Measurements from ENCODE around the gene KLHL2. TPM values are rescaled to one million over a fixed set of nuclear protein-coding genes. Genes with fewer than 3 reads are reported as not detected.

Gene KLHL2
- total RNA-seq, 4 donors from 2014 or later, result 12.5 to 16.4 (median 14.1) TPM

- Histone ChIP-seq H3K27ac (no peak overlapping the region), H3K27me3 (no peaks in the 10 kb centered on the region), H3K4me1 (peaks cover 12% of the 10 kb centered on the region), H3K4me3 (no peak overlapping the region), H3K36me3 (no peaks in the 10 kb centered on the region), H3K9me3 (no peaks in the 10 kb centered on the region)
- WGBS, result 76% methylated on average over 2 of the region's 2 CpGs
- no peak for DNase-seq (ENCODE audit: low spot score in 2 of 2)
- TF ChIP-seq, protein P1, sequence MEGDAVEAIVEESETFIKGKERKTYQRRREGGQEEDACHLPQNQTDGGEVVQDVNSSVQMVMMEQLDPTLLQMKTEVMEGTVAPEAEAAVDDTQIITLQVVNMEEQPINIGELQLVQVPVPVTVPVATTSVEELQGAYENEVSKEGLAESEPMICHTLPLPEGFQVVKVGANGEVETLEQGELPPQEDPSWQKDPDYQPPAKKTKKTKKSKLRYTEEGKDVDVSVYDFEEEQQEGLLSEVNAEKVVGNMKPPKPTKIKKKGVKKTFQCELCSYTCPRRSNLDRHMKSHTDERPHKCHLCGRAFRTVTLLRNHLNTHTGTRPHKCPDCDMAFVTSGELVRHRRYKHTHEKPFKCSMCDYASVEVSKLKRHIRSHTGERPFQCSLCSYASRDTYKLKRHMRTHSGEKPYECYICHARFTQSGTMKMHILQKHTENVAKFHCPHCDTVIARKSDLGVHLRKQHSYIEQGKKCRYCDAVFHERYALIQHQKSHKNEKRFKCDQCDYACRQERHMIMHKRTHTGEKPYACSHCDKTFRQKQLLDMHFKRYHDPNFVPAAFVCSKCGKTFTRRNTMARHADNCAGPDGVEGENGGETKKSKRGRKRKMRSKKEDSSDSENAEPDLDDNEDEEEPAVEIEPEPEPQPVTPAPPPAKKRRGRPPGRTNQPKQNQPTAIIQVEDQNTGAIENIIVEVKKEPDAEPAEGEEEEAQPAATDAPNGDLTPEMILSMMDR (IDR thresholded peaks at IDR 0.05), result no peak
- TF ChIP-seq EP300 (IDR thresholded peaks at IDR 0.05) (no peak), POLR2AphosphoS5 (IDR thresholded peaks at IDR 0.05) (no peak)
Observed at GRCh38 chr4:165361810-165362209, 154.4 kb downstream of the KLHL2 start.

GRCh38 chr4:165364452-165365080 lies 157.2 kb downstream of the KLHL2 start:
- H3K27ac ChIP-seq, result no peak overlapping the region
- no peaks in the 10 kb centered on the region for H3K36me3 ChIP-seq
- peaks cover 11% of the 10 kb centered on the region for H3K4me1 ChIP-seq
- no peak for DNase-seq (ENCODE audit: low spot score in 2 of 2)
- 56% methylated on average over 2 of the region's 2 CpGs for WGBS
- TF ChIP-seq EP300 (IDR thresholded peaks at IDR 0.05), result no peak
- TF ChIP-seq, protein P1 (IDR thresholded peaks at IDR 0.05), result no peak
- TF ChIP-seq POLR2AphosphoS5 (IDR thresholded peaks at IDR 0.05), result no peak
- no peak for TF ChIP-seq POLR2A (IDR thresholded peaks at IDR 0.05)
- H3K4me3 ChIP-seq, result no peak overlapping the region
- H3K27me3 ChIP-seq, result no peaks in the 10 kb centered on the region
- H3K9me3 ChIP-seq, result no peaks in the 10 kb centered on the region

GRCh38 chr4:165367040-165367439 lies 159.7 kb downstream of the KLHL2 start:
- H3K4me3 ChIP-seq, result no peak overlapping the region
- no peaks in the 10 kb centered on the region for H3K4me1 ChIP-seq
- no peak overlapping the region for H3K27ac ChIP-seq
- TF ChIP-seq POLR2AphosphoS5 (IDR thresholded peaks at IDR 0.05) (no peak), POLR2A (IDR thresholded peaks at IDR 0.05) (no peak), EP300 (IDR thresholded peaks at IDR 0.05) (no peak)
- TF ChIP-seq, protein P1 (IDR thresholded peaks at IDR 0.05), result no peak
- no peaks in the 10 kb centered on the region for H3K36me3 ChIP-seq
- no peak for DNase-seq (ENCODE audit: low spot score in 2 of 2)
- WGBS, result 74% methylated on average over 4 of the region's 4 CpGs
- H3K27me3 ChIP-seq, result no peaks in the 10 kb centered on the region
- no peaks in the 10 kb centered on the region for H3K9me3 ChIP-seq

DNA sequence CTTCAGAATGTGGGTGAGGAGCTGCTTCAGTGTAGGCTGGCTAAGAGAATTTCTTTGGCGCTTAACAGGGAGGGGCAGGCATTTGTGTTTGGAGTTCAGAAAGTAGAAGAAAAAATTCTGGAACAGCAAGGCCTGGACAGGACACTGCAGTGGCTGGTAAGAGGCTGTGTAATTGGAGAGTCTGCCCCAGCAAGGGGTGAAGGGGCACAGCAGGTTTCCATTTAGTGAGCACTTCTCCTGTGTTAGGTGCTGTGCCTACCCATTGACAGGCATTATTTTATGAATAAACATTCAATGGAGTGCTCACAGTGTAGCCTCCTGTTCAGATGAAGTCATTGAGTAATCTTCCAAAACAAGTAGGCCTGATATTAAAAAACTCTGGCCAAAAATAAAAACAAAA lies 160.8 kb downstream of the KLHL2 start:
- Histone ChIP-seq H3K9me3 (no peaks in the 10 kb centered on the region), H3K4me1 (no peaks in the 10 kb centered on the region), H3K4me3 (no peak overlapping the region), H3K36me3 (no peaks in the 10 kb centered on the region), H3K27me3 (no peaks in the 10 kb centered on the region), H3K27ac (no peak overlapping the region)
- TF ChIP-seq, protein P1 (IDR thresholded peaks at IDR 0.05), result no peak
- TF ChIP-seq EP300 (IDR thresholded peaks at IDR 0.05) (no peak), POLR2AphosphoS5 (IDR thresholded peaks at IDR 0.05) (no peak), POLR2A (IDR thresholded peaks at IDR 0.05) (no peak)
- WGBS, result 69% methylated on average over 1 of the region's 1 CpG
- no peak for DNase-seq (ENCODE audit: low spot score in 2 of 2)

DNA sequence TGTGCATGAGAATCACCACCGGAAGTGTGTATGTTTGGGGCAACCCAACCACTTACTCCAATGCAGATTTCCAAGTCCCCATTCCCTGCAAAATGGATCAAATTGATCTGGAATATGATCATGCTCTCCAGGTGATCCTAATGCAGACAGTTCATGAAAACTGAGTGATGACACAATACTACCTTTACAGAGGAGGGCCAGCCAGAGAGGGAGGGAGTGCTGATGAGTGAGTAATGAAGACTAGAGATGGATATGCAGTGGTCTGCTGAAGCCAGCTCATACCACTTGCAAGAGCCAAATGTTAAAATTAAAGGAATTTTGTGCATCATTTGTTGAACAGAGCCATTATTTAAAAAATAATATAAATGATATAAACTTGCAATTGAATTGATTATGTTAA lies 161.2 kb downstream of the KLHL2 start:
- WGBS, result 97% methylated on average over 1 of the region's 1 CpG
- no peaks in the 10 kb centered on the region for H3K9me3 ChIP-seq
- no peaks in the 10 kb centered on the region for H3K36me3 ChIP-seq
- no peaks in the 10 kb centered on the region for H3K27me3 ChIP-seq
- no peaks in the 10 kb centered on the region for H3K4me1 ChIP-seq
- no peak for TF ChIP-seq POLR2A (IDR thresholded peaks at IDR 0.05)
- TF ChIP-seq POLR2AphosphoS5 (IDR thresholded peaks at IDR 0.05), result no peak
- TF ChIP-seq, protein P1 (IDR thresholded peaks at IDR 0.05), result no peak
- no peak for TF ChIP-seq EP300 (IDR thresholded peaks at IDR 0.05)
- H3K4me3 ChIP-seq, result no peak overlapping the region
- no peak overlapping the region for H3K27ac ChIP-seq
- DNase-seq (ENCODE audit: low spot score in 2 of 2), result no peak
